Nephron progenitor cell (in vitro differentiated cells): ENCODE measurements around the gene IRF5.
"Not testable (repeated sequence)": the region's sequence is repeated elsewhere in the genome, so short reads cannot be mapped to it uniquely, and the experiment has no call there.

Source experiments
- DNase-seq: peaks from one replicate; pipeline ENCODE4 v3.0.0; 2021
- H3K27ac Mint-ChIP-seq: 2 replicates; pipeline ENCODE4 v1.8.0; 2021; ENCODE audit warnings: mild to moderate bottlenecking, moderate library complexity, mixed read lengths
- H3K27me3 Mint-ChIP-seq: 2 replicates; pipeline ENCODE4 v1.8.0; 2021; ENCODE audit warnings: mild to moderate bottlenecking, low read depth, mixed read lengths; ENCODE audit not compliant: poor library complexity
- H3K36me3 Mint-ChIP-seq: 2 replicates; pipeline ENCODE4 v1.8.0; 2021; ENCODE audit warnings: low read depth, mixed read lengths
- H3K4me1 Mint-ChIP-seq: 2 replicates; pipeline ENCODE4 v1.8.0; 2021; ENCODE audit warnings: mixed read lengths
- H3K4me3 Mint-ChIP-seq: 2 replicates; pipeline ENCODE4 v1.8.0; 2021; ENCODE audit warnings: mild to moderate bottlenecking, moderate library complexity, mixed read lengths
- H3K9me3 Mint-ChIP-seq: 2 replicates; pipeline ENCODE4 v1.8.0; 2021; ENCODE audit warnings: mild to moderate bottlenecking, moderate library complexity, mixed read lengths
- CTCF ChIP-seq: fragments of 200-600 bp; sonication (generic); IDR thresholded peaks from 2 replicates; pipeline ENCODE4 v1.5.0; 2021; ENCODE audit warnings: antibody characterized with exemption

IRF5 gene

DNA sequence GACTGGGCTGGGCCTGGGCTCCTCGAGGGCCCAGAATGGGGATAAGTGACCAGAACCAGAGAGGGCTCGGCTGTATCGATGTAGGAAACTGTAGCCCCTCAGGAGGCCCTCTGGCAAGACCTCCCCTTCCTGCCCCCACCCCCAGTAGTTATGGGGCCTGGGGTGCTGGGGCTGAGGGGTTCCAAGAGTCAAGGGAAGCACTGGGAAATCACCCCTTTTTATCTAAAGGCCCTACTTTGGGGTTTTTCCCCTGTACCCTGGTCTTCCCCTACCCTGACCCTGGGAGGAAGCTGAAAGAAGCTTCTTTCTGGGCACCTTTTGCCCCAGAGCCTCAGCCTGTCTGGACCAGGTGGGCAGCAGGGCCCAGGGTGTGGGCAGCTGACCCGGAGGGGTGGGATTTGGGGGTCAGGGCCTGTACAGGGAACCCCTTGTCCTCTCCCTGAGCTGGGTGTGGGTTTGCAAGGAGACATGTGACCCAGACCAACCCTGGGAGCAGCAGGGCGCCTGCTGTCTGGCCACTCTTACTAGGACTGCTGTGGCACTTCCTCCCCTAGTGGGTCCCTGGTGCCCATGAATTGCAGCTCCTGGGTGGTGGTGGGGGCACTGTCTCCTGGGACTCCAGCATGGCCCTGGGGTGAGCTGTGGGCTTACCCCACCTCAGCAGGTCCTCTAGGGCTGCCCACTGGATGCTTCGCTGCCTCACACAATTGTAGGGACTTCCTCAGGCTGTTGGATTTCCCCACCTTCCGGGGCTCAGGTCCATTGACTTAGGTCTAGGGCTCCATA is 1.5 kb downstream of the IRF5 start:
- Mint-ChIP-seq H3K4me1 (peaks cover 16% of the 10 kb centered on the region), H3K9me3 (no peaks in the 10 kb centered on the region), H3K27me3 (peaks cover 76% of the 10 kb centered on the region), H3K36me3 (no peaks in the 10 kb centered on the region), H3K27ac (no peak overlapping the region), H3K4me3 (no peak overlapping the region)
- TF ChIP-seq CTCF: no peak
- no peak for DNase-seq

DNA sequence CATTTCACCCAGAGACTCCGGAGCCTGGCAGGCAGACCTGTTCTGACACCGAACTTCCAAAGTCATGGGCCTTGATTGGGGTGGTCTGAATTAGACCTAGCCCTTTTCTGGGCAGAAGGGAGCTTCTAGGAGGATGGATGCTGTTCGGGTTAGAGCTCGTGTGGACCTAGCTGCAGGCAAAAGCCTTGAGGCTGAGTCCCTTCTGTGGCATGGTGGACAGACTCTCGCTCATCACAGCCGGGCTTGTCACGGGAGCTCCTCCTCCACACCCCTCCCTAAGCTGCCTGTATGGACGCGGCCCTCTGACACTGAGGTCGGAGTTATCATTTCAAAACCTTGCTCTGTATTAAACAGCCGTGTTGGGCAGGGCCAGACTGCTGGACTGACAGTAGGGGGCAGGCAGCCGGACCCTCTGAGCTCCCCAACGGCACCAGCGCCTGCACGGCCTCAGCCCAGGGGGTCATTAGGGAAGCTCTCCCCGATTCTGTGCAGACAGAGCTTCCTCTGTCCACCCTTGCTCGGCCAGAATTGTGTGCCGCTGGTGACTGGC is 2.2 kb downstream of the IRF5 start:
- TF ChIP-seq CTCF: no peak
- no peaks in the 10 kb centered on the region for H3K9me3 Mint-ChIP-seq
- H3K27ac Mint-ChIP-seq: no peak overlapping the region
- H3K4me1 Mint-ChIP-seq: peaks cover 16% of the 10 kb centered on the region
- H3K4me3 Mint-ChIP-seq: no peak overlapping the region
- peaks cover 70% of the 10 kb centered on the region for H3K27me3 Mint-ChIP-seq
- no peaks in the 10 kb centered on the region for H3K36me3 Mint-ChIP-seq
- DNase-seq: no peak

DNA sequence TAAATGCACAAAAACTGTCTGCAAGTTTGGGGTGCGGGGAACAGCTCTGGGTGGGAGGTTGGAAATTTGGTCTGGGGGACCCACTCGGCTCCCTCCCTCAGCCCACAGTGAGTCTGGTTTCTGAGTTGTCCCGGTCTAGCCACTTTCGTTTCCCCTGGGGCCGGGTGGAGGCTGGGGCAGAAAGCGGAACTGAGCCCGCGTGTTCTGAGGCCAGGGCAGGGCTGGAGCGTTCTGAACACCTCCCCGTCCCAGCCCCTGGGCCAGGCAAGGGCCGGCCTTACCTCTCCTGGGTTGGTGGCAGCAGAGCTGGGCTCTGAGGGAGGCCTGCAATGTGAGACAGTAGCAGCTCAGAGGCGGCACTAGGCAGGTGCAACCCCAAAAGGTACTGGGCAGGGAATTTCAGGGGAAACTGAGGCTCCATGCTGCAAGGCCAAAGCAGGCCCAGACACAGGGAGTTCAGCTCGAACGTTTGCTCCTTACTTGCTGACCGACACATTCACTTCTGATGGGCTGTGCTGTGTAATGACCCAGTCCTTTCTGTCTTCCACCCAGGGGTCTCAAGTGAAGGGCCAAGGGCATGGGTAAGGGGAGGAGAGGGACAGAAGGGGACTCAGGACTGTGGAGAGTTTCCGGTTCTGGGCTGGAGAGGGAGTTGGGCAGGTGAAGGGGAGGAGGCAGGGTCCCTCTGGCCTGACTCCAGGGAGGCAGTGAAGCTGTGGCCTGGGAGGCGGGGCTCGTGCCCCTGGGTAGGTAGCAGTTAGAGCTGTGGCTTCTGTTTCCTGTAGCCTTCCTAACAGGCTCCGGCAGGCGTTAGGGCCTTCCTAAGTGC is 3.0 kb downstream of the IRF5 start:
- DNase-seq: no peak
- H3K27me3 Mint-ChIP-seq: peaks cover 65% of the 10 kb centered on the region
- no peaks in the 10 kb centered on the region for H3K9me3 Mint-ChIP-seq
- peaks cover 16% of the 10 kb centered on the region for H3K4me1 Mint-ChIP-seq
- no peak for TF ChIP-seq CTCF
- H3K4me3 Mint-ChIP-seq: no peak overlapping the region
- H3K36me3 Mint-ChIP-seq: no peaks in the 10 kb centered on the region
- H3K27ac Mint-ChIP-seq: no peak overlapping the region

GRCh38 chr7:128941323-128941890 is 3.7 kb downstream of the IRF5 start:
- Mint-ChIP-seq H3K9me3 (no peaks in the 10 kb centered on the region), H3K4me3 (no peak overlapping the region), H3K4me1 (peaks cover 16% of the 10 kb centered on the region), H3K27ac (no peak overlapping the region), H3K36me3 (no peaks in the 10 kb centered on the region), H3K27me3 (peaks cover 58% of the 10 kb centered on the region)
- DNase-seq: no peak
- TF ChIP-seq CTCF: no peak

- DNase-seq: no peak
- Mint-ChIP-seq H3K4me1 (peaks cover 13% of the 10 kb centered on the region), H3K36me3 (no peaks in the 10 kb centered on the region), H3K9me3 (no peaks in the 10 kb centered on the region), H3K27ac (no peak overlapping the region), H3K4me3 (no peak overlapping the region), H3K27me3 (peaks cover 52% of the 10 kb centered on the region)
- TF ChIP-seq CTCF: no peak
These were observed 4.3 kb downstream of the IRF5 start for GRCh38 chr7:128941946-128942526.

GRCh38 chr7:128943251-128943650 is 5.5 kb downstream of the IRF5 start:
- H3K4me1 Mint-ChIP-seq, H3K27ac Mint-ChIP-seq, H3K4me3 Mint-ChIP-seq, DNase-seq, H3K9me3 Mint-ChIP-seq, H3K36me3 Mint-ChIP-seq: not testable (repeated sequence)
- peaks cover 43% of the 10 kb centered on the region for H3K27me3 Mint-ChIP-seq
